HG02970 (cell line): ENCODE results near the gene EXOSC5.
"Not testable (repeated sequence)": the region's sequence is repeated elsewhere in the genome, so short reads cannot be mapped to it uniquely, and the experiment has no call there.

Source experiments
- ATAC-seq: cut with Tn5 transposase; IDR thresholded peaks from one replicate; pipeline ENCODE4 v1.9.1; 2021; ENCODE audit warnings: mild to moderate bottlenecking, moderate library complexity, moderate number of reproducible peaks; ENCODE audit not compliant: unreplicated experiment, low FRiP score

Gene EXOSC5

DNA sequence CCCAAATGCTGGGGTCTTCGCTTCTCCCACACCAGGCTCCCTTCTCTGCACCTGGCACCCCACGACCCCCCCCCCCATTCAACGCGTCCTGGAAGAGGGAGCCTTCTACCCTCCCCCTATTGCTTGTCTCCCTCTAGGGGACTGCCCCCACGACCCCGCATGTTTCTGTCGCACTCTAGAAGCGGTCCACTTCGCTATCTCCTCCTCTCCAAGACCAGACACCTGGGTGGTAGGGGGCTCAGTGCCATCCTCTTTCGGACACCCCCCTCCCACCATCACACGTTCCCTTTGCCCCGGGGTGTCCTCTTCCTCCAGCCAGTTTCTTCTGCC is 44.9 kb downstream of the EXOSC5 start:
- no peak for ATAC-seq

DNA sequence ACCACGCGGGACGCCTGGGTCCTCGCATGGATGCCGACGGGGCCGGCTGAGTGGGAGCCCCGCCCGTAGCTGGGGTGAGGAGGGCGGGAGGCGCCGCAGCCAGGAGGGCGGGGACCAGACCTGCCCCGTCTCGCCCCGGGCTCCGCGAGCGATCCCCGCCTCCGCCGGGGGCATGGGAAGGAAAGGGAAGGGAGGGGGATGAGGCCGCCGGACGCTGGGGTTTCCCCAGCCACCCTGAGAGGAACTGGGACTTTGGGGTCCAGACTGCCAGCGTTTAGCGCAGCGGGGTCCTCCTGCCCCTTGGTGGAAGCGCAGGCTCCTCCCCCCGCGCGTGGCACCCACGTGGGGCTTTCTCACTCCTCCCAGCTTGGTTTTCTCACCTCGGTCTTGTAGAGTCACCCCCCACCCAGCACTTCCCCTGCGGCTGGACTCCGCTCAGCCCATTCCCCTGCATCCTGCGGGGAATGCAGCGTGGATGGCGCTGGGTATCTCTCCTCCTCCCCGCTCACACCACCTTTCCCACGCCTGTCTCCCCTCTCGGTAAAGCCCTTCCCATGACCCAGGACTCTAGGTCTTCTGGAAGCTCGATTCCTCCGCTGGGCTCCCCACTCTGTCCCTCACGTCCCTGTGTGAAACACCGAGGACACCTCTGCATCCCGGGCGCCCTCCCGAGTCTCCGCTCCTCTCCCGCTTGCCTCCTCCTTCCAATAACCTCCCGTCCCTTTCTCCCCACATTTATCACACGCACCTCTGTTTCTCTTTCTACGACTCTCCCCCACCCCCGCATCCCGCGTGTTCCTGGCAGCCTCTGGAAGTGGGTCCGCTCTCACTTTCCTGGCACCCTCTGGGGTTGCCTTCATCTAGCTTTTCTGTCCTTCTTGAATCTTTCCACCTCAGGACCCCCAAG is 45.6 kb downstream of the EXOSC5 start:
- ATAC-seq = no peak

DNA sequence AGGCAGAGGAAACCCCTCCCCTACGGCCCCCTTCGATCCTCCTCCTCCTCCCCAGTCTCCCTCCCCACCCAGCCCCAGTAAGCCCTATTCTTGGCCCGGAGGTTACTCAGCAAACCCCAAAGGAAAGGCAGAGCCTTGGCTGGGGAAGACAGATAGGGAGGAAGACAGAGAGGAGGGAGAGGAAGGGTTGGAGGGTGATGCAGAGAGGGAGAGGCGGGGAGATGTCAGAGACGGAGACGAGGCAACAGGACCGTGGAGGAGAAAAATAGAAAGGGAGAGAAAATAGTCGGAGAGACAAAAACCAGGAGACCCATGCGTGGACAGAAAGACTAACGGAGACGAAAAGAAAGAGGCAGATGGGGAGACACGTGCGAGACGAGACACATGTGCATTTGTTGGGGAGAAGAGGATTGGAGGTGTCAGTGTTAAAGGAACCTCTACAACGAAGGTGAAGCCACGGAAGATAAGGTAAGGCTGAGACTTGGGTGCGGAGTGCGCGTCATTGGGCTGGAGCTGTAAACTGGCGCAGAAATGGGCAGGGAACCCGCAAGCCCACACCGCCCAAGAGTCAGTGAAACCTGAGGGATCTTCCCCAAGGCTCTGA is 46.3 kb downstream of the EXOSC5 start:
- ATAC-seq = no peak

DNA sequence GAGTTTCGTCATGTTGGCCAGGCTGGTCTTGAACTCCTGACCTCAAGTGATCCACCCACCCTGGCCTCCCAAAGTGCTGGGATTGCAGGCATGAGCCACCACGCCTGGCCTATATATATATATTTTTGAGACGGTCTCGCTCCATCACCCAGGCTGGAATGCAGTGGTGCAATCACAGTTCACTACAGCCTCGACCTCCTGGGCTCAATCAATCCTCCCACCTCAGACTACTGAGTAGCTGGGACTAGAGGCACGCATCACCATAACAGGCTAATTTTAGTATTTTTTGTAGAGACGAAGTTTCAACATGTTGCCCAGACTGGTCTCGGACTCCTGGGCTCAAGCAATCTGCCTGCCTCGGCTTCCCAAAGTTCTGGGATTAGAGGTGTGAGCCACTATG is 50.2 kb downstream of the EXOSC5 start:
- not testable (repeated sequence) for ATAC-seq

DNA sequence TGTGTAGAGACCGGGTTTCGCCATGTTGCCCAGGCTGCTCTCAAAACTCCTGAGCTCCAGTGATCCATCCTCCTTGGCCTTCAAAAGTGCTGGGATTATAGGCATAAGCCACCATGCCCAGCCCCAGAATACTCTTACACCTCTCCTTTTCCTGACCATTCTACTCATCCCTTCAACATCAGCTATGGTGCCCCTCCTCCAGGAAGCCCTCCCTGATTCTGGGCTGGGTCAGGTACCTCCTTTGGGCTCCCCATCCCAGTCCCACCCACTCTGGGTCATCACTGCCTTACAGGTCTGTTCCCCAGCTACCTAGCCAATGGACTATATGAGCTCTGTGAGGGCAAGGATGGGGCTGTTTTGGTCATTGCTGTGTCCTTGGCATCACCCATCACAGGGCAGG is 53.0 kb downstream of the EXOSC5 start:
- ATAC-seq = no peak

DNA sequence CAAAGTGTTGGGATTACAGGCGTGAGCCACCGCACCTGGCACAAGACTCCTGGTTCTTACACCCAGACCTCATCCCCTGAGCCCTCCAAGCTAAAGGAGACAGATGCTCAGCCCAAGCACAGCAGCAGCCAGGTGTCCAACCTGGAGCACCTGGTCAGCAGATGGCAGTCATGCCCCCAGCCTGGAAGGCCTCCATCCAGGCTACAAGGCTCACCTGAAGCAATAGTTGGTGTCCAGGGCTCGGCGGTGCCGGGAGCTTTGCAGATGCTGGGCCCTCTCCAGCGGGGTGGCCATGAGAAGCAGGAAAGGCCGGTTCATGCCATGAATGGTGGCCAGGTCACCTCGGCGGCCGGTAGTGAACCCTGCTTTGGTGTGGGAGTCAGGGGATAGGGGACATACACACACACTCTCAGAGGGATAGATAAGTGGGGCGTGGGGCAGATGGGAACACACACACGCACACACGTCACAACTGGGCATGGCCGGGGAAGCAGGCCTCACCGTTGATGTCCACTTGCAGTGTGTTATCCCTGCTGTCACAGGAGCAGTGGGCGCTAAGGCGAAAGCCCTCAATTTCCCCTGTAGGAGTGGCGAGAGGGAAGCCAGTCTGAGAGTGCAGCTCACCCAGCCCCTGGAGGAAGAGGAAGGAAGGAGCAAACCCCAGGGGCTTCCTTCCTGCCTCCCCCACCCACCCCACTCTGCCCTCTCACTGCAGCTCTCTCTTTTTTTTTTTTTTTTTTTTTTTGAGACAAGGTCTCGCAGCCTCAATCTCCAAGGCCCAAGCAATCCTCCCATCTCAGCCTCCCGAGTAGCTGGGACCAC is 55.3 kb downstream of the EXOSC5 start:
- ATAC-seq = no peak

DNA sequence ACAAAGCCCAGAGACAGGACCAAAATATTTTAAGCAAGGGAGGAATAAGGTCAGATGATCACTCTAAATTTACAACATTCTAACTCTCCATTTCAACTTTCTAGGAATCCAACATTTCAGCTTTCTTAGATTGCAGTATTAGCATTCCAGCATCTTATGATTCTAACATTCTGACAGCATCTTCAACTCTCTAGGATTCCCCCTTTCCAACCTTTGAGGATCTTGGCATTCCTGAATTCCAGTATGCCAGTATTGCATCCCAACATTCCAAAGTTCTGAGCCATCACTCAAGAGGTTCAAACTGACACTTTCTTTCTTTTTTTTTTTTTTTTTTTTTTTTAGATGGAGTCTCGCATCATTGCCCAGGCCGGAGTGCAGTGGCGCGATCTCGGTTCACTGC is 57.2 kb downstream of the EXOSC5 start:
- ATAC-seq = no peak
